ENCODE measurements around the gene SLC16A9. TPM values are rescaled to one million over a fixed set of nuclear protein-coding genes. Genes with fewer than 3 reads are reported as not detected.

The SLC16A9 gene
- total and polyA plus RNA-seq, 2 donors (not counting 3 experiments of a cell fraction or from before 2014, with no cell fraction given): 0.35 TPM; not detected in 1

GRCh38 chr10:59675812-59676211, 33.8 kb downstream of the SLC16A9 start:
- Histone ChIP-seq H3K79me2 (ENCODE audit: control insufficient read depth, insufficient read depth, low read length) (no peaks in the 10 kb centered on the region), H3K9me1 (replicated peaks; ENCODE audit: control insufficient read depth, extremely low read depth, insufficient read depth, low read length) (no peaks in the 10 kb centered on the region), H3K9ac (replicated peaks; ENCODE audit: extremely low read depth, insufficient read depth, low read length) (no peak overlapping the region), H3K36me3 (ENCODE audit: control insufficient read depth in 2 of 2, extremely low read depth in 1 of 2, insufficient read depth in 2 of 2, low read length in 2 of 2) (no peaks in the 10 kb centered on the region), H4K20me1 (replicated peaks; ENCODE audit: control insufficient read depth, extremely low read depth, insufficient read depth, low read length) (no peaks in the 10 kb centered on the region), H3K4me1 (ENCODE audit: control insufficient read depth, extremely low read depth, insufficient read depth, low read length) (no peaks in the 10 kb centered on the region), H2AFZ (ENCODE audit: low read depth, low read length) (no peak overlapping the region), H3K27ac (ENCODE audit: insufficient read depth, low read depth, low read length) (no peak overlapping the region), H3K4me2 (ENCODE audit: insufficient read depth, low read length) (no peak overlapping the region), H3K27me3 (ENCODE audit: control insufficient read depth in 2 of 2, insufficient read depth in 2 of 2, low read length in 2 of 2) (no peaks in the 10 kb centered on the region), H3K9me3 (replicated peaks; ENCODE audit: control insufficient read depth, insufficient read depth, low read length) (no peaks in the 10 kb centered on the region), H3K4me3 (replicated peaks in 1 of 3; ENCODE audit: insufficient read depth in 1 of 3, low read depth in 1 of 3, low read length in 3 of 3) (no peak overlapping the region)
- intact Hi-C loops (cut with micrococcal nuclease) (no loop called here), dilution Hi-C loops (cut with MboI; ENCODE audit: extremely low pct_ligation_motif_present, low sequenced_read_pairs) (no loop called here)
- BruUV-seq (replicated peaks): no TSS peak
- POLR2A ChIA-PET: no interaction called here
- FAIRE-seq (no peak), DNase-seq (ENCODE audit: low read depth, low spot score) (no peak)
- no peak for TF ChIP-seq MAX (IDR thresholded peaks at IDR 0.05; ENCODE audit: insufficient read depth, insufficient read length)
- no peak for TF ChIP-seq FOS (IDR thresholded peaks at IDR 0.05; ENCODE audit: borderline replicate concordance, insufficient read depth, low read length)
- no peak for TF ChIP-seq MYC (IDR thresholded peaks at IDR 0.05; ENCODE audit: low read depth, low read length)
- CTCF ChIA-PET: interaction anchor here (1.0 kb wide), 1 partner anchor 836 kb away, joined by 4 read pairs; no protein-coding TSS in a partner anchor

GRCh38 chr10:59674215-59674836, 35.3 kb downstream of the SLC16A9 start:
- Histone ChIP-seq H3K4me2 (ENCODE audit: insufficient read depth, low read length) (no peak overlapping the region), H3K27ac (ENCODE audit: insufficient read depth, low read depth, low read length) (no peak overlapping the region), H3K9me1 (replicated peaks; ENCODE audit: control insufficient read depth, extremely low read depth, insufficient read depth, low read length) (no peaks in the 10 kb centered on the region), H3K36me3 (ENCODE audit: control insufficient read depth in 2 of 2, extremely low read depth in 1 of 2, insufficient read depth in 2 of 2, low read length in 2 of 2) (no peaks in the 10 kb centered on the region), H3K4me1 (ENCODE audit: control insufficient read depth, extremely low read depth, insufficient read depth, low read length) (no peaks in the 10 kb centered on the region), H4K20me1 (replicated peaks; ENCODE audit: control insufficient read depth, extremely low read depth, insufficient read depth, low read length) (no peaks in the 10 kb centered on the region), H3K9me3 (replicated peaks; ENCODE audit: control insufficient read depth, insufficient read depth, low read length) (no peaks in the 10 kb centered on the region), H2AFZ (ENCODE audit: low read depth, low read length) (no peak overlapping the region), H3K27me3 (ENCODE audit: control insufficient read depth in 2 of 2, insufficient read depth in 2 of 2, low read length in 2 of 2) (no peaks in the 10 kb centered on the region), H3K9ac (replicated peaks; ENCODE audit: extremely low read depth, insufficient read depth, low read length) (no peak overlapping the region), H3K79me2 (ENCODE audit: control insufficient read depth, insufficient read depth, low read length) (no peaks in the 10 kb centered on the region), H3K4me3 (replicated peaks in 1 of 3; ENCODE audit: insufficient read depth in 1 of 3, low read depth in 1 of 3, low read length in 3 of 3) (no peak overlapping the region)
- dilution Hi-C loops (cut with MboI; ENCODE audit: extremely low pct_ligation_motif_present, low sequenced_read_pairs): no loop called here
- no peak for TF ChIP-seq POLR2AphosphoS5 (IDR thresholded peaks at IDR 0.05; ENCODE audit: insufficient read depth, low read depth, low read length)
- TF ChIP-seq GATA2 (IDR thresholded peaks at IDR 0.05; ENCODE audit: insufficient read depth, insufficient read length, low read depth, low read length): no peak
- TF ChIP-seq POLR2A (IDR thresholded peaks at IDR 0.05; ENCODE audit: low read depth, low read length): no peak
- no peak for TF ChIP-seq CTCF (IDR thresholded peaks at IDR 0.05; ENCODE audit: extremely low read depth in 1 of 2, insufficient read depth in 1 of 2, low read depth in 1 of 2, low read length in 2 of 2)
- intact Hi-C loops (cut with micrococcal nuclease): no loop called here
- FAIRE-seq: no peak
- ChIA-PET CTCF (interaction anchor here (1.4 kb wide), 1 partner anchor 48 kb away, joined by 3 read pairs; no protein-coding TSS in a partner anchor), POLR2A (no interaction called here)
- DNase-seq (ENCODE audit: low read depth, low spot score): no peak
- BruUV-seq (replicated peaks): no TSS peak

All from endothelial cell of umbilical vein (primary cell).